ENCODE measurements around the gene C1QTNF9. TPM values are rescaled to one million over a fixed set of nuclear protein-coding genes. Genes with fewer than 3 reads are reported as not detected.
A peak's percentile ranks its signal among the peaks of the same experiment; 100 is the strongest.

Gene C1QTNF9
- total and polyA plus RNA-seq, 5 donors = 0.12 to 1.8 (median 0.79) TPM

- Histone ChIP-seq H3K27ac (ENCODE audit: low read length) (no peak overlapping the region), H3K27me3 (ENCODE audit: control insufficient read depth, insufficient read depth) (no peaks in the 10 kb centered on the region), H3K4me3 (ENCODE audit: low read length) (no peak overlapping the region), H3K4me1 (ENCODE audit: control insufficient read depth, insufficient read depth, low read length) (peaks cover 10% of the 10 kb centered on the region), H3K9me3 (ENCODE audit: control insufficient read depth, low read length) (no peaks in the 10 kb centered on the region)
- no peak for DNase-seq
- intact Hi-C loops (cut with DNase I) = no loop called here
- 86% methylated on average over 10 of the region's 10 CpGs for WGBS
- ATAC-seq = no peak
These were observed 24.4 kb upstream of the C1QTNF9 start for GRCh38 chr13:24284889-24285565.

- 93% methylated on average over 11 of the region's 11 CpGs for WGBS
These were observed 22.8 kb upstream of the C1QTNF9 start for GRCh38 chr13:24286624-24287023.

GRCh38 chr13:24287748-24288287, 21.6 kb upstream of the C1QTNF9 start:
- Histone ChIP-seq H3K27me3 (ENCODE audit: control insufficient read depth, insufficient read depth) (no peaks in the 10 kb centered on the region), H3K4me1 (ENCODE audit: control insufficient read depth, insufficient read depth, low read length) (no peaks in the 10 kb centered on the region), H3K9me3 (ENCODE audit: control insufficient read depth, low read length) (no peaks in the 10 kb centered on the region), H3K27ac (ENCODE audit: low read length) (no peak overlapping the region), H3K4me3 (ENCODE audit: low read length) (no peak overlapping the region)
- DNase-seq = no peak
- WGBS = 88% methylated on average over 8 of the region's 8 CpGs
- ATAC-seq = no peak
- intact Hi-C loops (cut with DNase I) = no loop called here

More at GRCh38 chr13:24286624-24287023, 22.8 kb upstream of the C1QTNF9 start:
- Histone ChIP-seq H3K4me1 (ENCODE audit: control insufficient read depth, insufficient read depth, low read length) (peaks cover 6% of the 10 kb centered on the region), H3K27me3 (ENCODE audit: control insufficient read depth, insufficient read depth) (no peaks in the 10 kb centered on the region), H3K9me3 (ENCODE audit: control insufficient read depth, low read length) (no peaks in the 10 kb centered on the region), H3K27ac (ENCODE audit: low read length) (no peak overlapping the region), H3K4me3 (ENCODE audit: low read length) (no peak overlapping the region)
- ATAC-seq (no peak), DNase-seq (no peak)
- intact Hi-C loops (cut with DNase I) = no loop called here

- WGBS = 87% methylated on average over 5 of the region's 5 CpGs
- intact Hi-C loops (cut with DNase I) = no loop called here
- Histone ChIP-seq H3K9me3 (ENCODE audit: control insufficient read depth, low read length) (no peaks in the 10 kb centered on the region), H3K27me3 (ENCODE audit: control insufficient read depth, insufficient read depth) (no peaks in the 10 kb centered on the region), H3K4me1 (ENCODE audit: control insufficient read depth, insufficient read depth, low read length) (no peaks in the 10 kb centered on the region), H3K27ac (ENCODE audit: low read length) (no peak overlapping the region), H3K4me3 (ENCODE audit: low read length) (no peak overlapping the region)
- DNase-seq (no peak), ATAC-seq (no peak)
These were observed 20.5 kb upstream of the C1QTNF9 start for GRCh38 chr13:24288870-24289269.

- intact Hi-C loops (cut with DNase I) = no loop called here
- Histone ChIP-seq H3K9me3 (ENCODE audit: control insufficient read depth, low read length) (no peaks in the 10 kb centered on the region), H3K27me3 (ENCODE audit: control insufficient read depth, insufficient read depth) (no peaks in the 10 kb centered on the region), H3K4me1 (ENCODE audit: control insufficient read depth, insufficient read depth, low read length) (no peaks in the 10 kb centered on the region), H3K27ac (ENCODE audit: low read length) (no peak overlapping the region), H3K4me3 (ENCODE audit: low read length) (no peak overlapping the region)
- ATAC-seq = no peak
- DNase-seq = no peak
- 96% methylated on average over 20 of the region's 20 CpGs for WGBS
These were observed 19.0 kb upstream of the C1QTNF9 start for GRCh38 chr13:24290280-24290932.

- no peak for ATAC-seq
- H3K27ac ChIP-seq (ENCODE audit: low read length) = no peak overlapping the region
- H3K9me3 ChIP-seq (ENCODE audit: control insufficient read depth, low read length) = no peaks in the 10 kb centered on the region
- no peaks in the 10 kb centered on the region for H3K27me3 ChIP-seq (ENCODE audit: control insufficient read depth, insufficient read depth)
- 89% methylated on average over 6 of the region's 6 CpGs for WGBS
- DNase-seq = no peak
- no peaks in the 10 kb centered on the region for H3K4me1 ChIP-seq (ENCODE audit: control insufficient read depth, insufficient read depth, low read length)
- H3K4me3 ChIP-seq (ENCODE audit: low read length) = no peak overlapping the region
- intact Hi-C loops (cut with DNase I) = no loop called here
These were observed 16.9 kb upstream of the C1QTNF9 start for GRCh38 chr13:24292481-24292880.

- ATAC-seq = no peak
- no peak for DNase-seq
- Histone ChIP-seq H3K27ac (ENCODE audit: low read length) (no peak overlapping the region), H3K9me3 (ENCODE audit: control insufficient read depth, low read length) (no peaks in the 10 kb centered on the region), H3K27me3 (ENCODE audit: control insufficient read depth, insufficient read depth) (no peaks in the 10 kb centered on the region), H3K4me1 (ENCODE audit: control insufficient read depth, insufficient read depth, low read length) (no peaks in the 10 kb centered on the region), H3K4me3 (ENCODE audit: low read length) (no peak overlapping the region)
- WGBS = 94% methylated on average over 10 of the region's 10 CpGs
- intact Hi-C loops (cut with DNase I) = no loop called here
These were observed 15.6 kb upstream of the C1QTNF9 start for GRCh38 chr13:24293746-24294145.

GRCh38 chr13:24299488-24300114, 9.8 kb upstream of the C1QTNF9 start:
- intact Hi-C loops (cut with DNase I) = no loop called here

GRCh38 chr13:24301434-24301833, 7.9 kb upstream of the C1QTNF9 start:
- Histone ChIP-seq H3K4me1 (ENCODE audit: control insufficient read depth, insufficient read depth, low read length) (no peaks in the 10 kb centered on the region), H3K4me3 (ENCODE audit: low read length) (no peak overlapping the region), H3K27me3 (ENCODE audit: control insufficient read depth, insufficient read depth) (no peaks in the 10 kb centered on the region), H3K27ac (ENCODE audit: low read length) (no peak overlapping the region), H3K9me3 (ENCODE audit: control insufficient read depth, low read length) (no peaks in the 10 kb centered on the region)
- DNase-seq = no peak
- intact Hi-C loops (cut with DNase I) = no loop called here
- WGBS = 71% methylated on average over 12 of the region's 12 CpGs
- peak in 1 of 2 donors; percentile 70 for ATAC-seq

More at GRCh38 chr13:24299488-24300114, 9.8 kb upstream of the C1QTNF9 start:
- DNase-seq (no peak), ATAC-seq (no peak)
- no peaks in the 10 kb centered on the region for H3K4me1 ChIP-seq (ENCODE audit: control insufficient read depth, insufficient read depth, low read length)
- H3K9me3 ChIP-seq (ENCODE audit: control insufficient read depth, low read length) = no peaks in the 10 kb centered on the region
- no peak overlapping the region for H3K4me3 ChIP-seq (ENCODE audit: low read length)
- no peaks in the 10 kb centered on the region for H3K27me3 ChIP-seq (ENCODE audit: control insufficient read depth, insufficient read depth)
- WGBS = 96% methylated on average over 16 of the region's 16 CpGs
- H3K27ac ChIP-seq (ENCODE audit: low read length) = no peak overlapping the region

GRCh38 chr13:24301911-24302310, 7.5 kb upstream of the C1QTNF9 start:
- H3K27ac ChIP-seq (ENCODE audit: low read length) = no peak overlapping the region
- ATAC-seq = no peak
- intact Hi-C loops (cut with DNase I) = no loop called here

GRCh38 chr13:24304620-24305019, 4.8 kb upstream of the C1QTNF9 start:
- ATAC-seq = no peak
- Histone ChIP-seq H3K27me3 (ENCODE audit: control insufficient read depth, insufficient read depth) (no peaks in the 10 kb centered on the region), H3K4me1 (ENCODE audit: control insufficient read depth, insufficient read depth, low read length) (peaks cover 2% of the 10 kb centered on the region), H3K27ac (ENCODE audit: low read length) (no peak overlapping the region), H3K4me3 (ENCODE audit: low read length) (no peak overlapping the region), H3K9me3 (ENCODE audit: control insufficient read depth, low read length) (no peaks in the 10 kb centered on the region)
- intact Hi-C loops (cut with DNase I) = no loop called here
- 75% methylated on average over 5 of the region's 5 CpGs for WGBS
- DNase-seq = no peak

More at GRCh38 chr13:24301911-24302310, 7.5 kb upstream of the C1QTNF9 start:
- DNase-seq = no peak
- Histone ChIP-seq H3K4me1 (ENCODE audit: control insufficient read depth, insufficient read depth, low read length) (no peaks in the 10 kb centered on the region), H3K27me3 (ENCODE audit: control insufficient read depth, insufficient read depth) (no peaks in the 10 kb centered on the region), H3K9me3 (ENCODE audit: control insufficient read depth, low read length) (no peaks in the 10 kb centered on the region), H3K4me3 (ENCODE audit: low read length) (no peak overlapping the region)
- WGBS = 86% methylated on average over 7 of the region's 7 CpGs

All from right cardiac atrium (tissue), 5 donors.